Measurements from ENCODE around the gene LAMA3. TPM values are rescaled to one million over a fixed set of nuclear protein-coding genes. Genes with fewer than 3 reads are reported as not detected.

The LAMA3 gene
- total and polyA plus RNA-seq, 2 donors (not counting 3 experiments of a cell fraction or from before 2014, with no cell fraction given), result 2.6 to 12.3 TPM

DNA sequence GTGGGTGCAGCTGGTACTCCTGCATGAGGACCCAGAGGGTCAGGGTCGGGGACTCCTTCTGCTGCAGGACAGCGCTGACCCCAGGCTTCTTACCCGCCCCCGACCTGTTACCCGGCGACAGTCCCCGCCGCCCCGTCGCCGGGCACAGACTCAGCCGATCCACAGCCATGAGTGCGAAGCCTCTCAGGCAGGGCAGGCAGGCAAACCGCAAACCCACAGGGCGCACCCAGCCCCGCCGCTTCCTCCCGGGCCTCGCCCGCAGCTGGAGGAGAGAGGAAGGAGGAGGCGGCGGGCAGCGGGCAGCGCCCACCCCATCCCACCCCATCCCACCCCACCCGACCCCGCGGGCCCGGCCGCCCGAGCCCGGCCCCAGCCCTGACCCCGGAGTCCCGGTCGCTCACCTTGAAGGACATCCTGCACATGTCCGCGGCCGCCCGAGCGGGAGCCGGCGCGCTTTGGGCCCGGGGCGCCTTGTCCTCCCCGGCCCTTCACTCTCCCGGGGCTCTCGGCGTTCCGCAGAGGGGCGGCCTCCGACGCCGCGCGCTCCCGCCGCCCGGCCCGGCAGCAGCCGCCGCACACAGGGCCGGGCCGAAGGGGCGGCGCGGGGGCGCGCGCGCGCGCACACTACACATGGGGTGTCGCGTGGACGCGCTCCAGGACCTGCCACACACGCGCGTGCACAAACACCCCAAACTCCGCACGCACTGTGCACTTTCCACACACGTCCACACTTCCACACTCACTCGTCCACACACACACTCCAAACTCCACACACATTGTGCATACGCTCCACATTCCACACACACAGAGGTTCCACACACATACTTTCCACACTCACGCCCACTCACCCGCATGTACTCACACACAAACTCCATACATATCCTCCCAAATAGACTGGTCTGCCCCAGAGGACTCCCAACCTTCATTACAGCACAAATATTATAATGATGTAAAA, 26.7 kb upstream of the LAMA3 start, which contains the start of gene ANKRD29:
TSS of gene ANKRD29 (minus strand) at position 603 of the 955 bp plus-strand sequence. CDS start at position 422, 181 bp downstream.
- no peaks in the 10 kb centered on the region for H3K9me1 ChIP-seq (replicated peaks; ENCODE audit: control insufficient read depth, extremely low read depth, insufficient read depth, low read length)
- ChIA-PET POLR2A (no interaction called here), CTCF (interaction anchor here (0.6 to 2.6 kb wide), 7 partner anchors 11 to 41 kb away, joined by 3 to 11 read pairs (median 4); partner anchors contain the start of gene LAMA3)
- H3K9ac ChIP-seq (replicated peaks; ENCODE audit: extremely low read depth, insufficient read depth, low read length), result no peak within 1 kb of the TSS
- H3K9me3 ChIP-seq (replicated peaks; ENCODE audit: control insufficient read depth, insufficient read depth, low read length), result no peaks in the 10 kb centered on the region
- H3K27ac ChIP-seq (ENCODE audit: insufficient read depth, low read depth, low read length), result no peak within 1 kb of the TSS
- peaks cover 3% of the 10 kb centered on the region for H3K4me1 ChIP-seq (ENCODE audit: control insufficient read depth, extremely low read depth, insufficient read depth, low read length)
- no peak for TF ChIP-seq FOS (IDR thresholded peaks at IDR 0.05; ENCODE audit: borderline replicate concordance, insufficient read depth, low read length)
- TF ChIP-seq EZH2 (IDR thresholded peaks at IDR 0.05; ENCODE audit: borderline replicate concordance, low read depth, low read length, severe bottlenecking), result peak; percentile 64
- peaks cover 17 to 26% of the 10 kb centered on the region in 2 experiments for H3K27me3 ChIP-seq (ENCODE audit: control insufficient read depth in 2 of 2, insufficient read depth in 2 of 2, low read length in 2 of 2)
- intact Hi-C loops (cut with micrococcal nuclease) (loop anchor here (1.0 kb wide), 1 partner anchor 36 kb away; no protein-coding TSS in a partner anchor), dilution Hi-C loops (cut with MboI; ENCODE audit: extremely low pct_ligation_motif_present, low sequenced_read_pairs) (no loop called here)
- H2AFZ ChIP-seq (ENCODE audit: low read depth, low read length), result peak within 1 kb of the TSS; percentile 64
- peak; percentile 42 for FAIRE-seq
- H4K20me1 ChIP-seq (replicated peaks; ENCODE audit: control insufficient read depth, extremely low read depth, insufficient read depth, low read length), result no peaks in the 10 kb centered on the region
- no TSS peak for BruUV-seq (replicated peaks)
- no peaks in the 10 kb centered on the region for H3K79me2 ChIP-seq (ENCODE audit: control insufficient read depth, insufficient read depth, low read length)
- peak within 1 kb of the TSS; percentile 68 for H3K4me2 ChIP-seq (ENCODE audit: insufficient read depth, low read length)
- DNase-seq (ENCODE audit: low read depth, low spot score), result peak; percentile 16
- H3K4me3 ChIP-seq (replicated peaks in 1 of 3; ENCODE audit: insufficient read depth in 1 of 3, low read depth in 1 of 3, low read length in 3 of 3), result peak within 1 kb of the TSS; percentile 30 to 38 (median 33)
- no peaks in the 10 kb centered on the region for H3K36me3 ChIP-seq (ENCODE audit: control insufficient read depth in 2 of 2, extremely low read depth in 1 of 2, insufficient read depth in 2 of 2, low read length in 2 of 2)

DNA sequence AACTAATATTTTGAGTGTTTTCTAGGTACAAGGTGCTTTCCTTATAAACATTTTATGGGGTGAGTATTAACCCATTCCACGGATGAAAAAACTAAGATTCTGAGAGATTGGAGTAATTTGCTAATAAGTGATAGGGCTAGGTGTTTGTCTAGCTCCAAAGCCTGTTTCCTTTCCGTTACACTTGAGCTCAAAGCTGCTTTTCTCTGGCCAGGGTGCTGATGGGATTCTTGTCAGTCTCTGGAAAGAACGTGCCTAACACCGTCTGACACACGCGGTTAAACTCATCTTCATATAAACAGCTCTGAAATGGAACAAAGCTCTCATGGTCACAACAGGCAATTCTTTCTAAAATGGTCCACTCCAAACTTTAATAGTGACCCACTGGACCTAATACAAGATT, 24.6 kb upstream of the LAMA3 start:
- Histone ChIP-seq H3K4me1 (ENCODE audit: control insufficient read depth, extremely low read depth, insufficient read depth, low read length) (peaks cover 3% of the 10 kb centered on the region), H3K9me3 (replicated peaks; ENCODE audit: control insufficient read depth, insufficient read depth, low read length) (no peaks in the 10 kb centered on the region), H2AFZ (ENCODE audit: low read depth, low read length) (no peak overlapping the region), H3K27ac (ENCODE audit: insufficient read depth, low read depth, low read length) (no peak overlapping the region), H3K9me1 (replicated peaks; ENCODE audit: control insufficient read depth, extremely low read depth, insufficient read depth, low read length) (no peaks in the 10 kb centered on the region), H3K36me3 (ENCODE audit: control insufficient read depth in 2 of 2, extremely low read depth in 1 of 2, insufficient read depth in 2 of 2, low read length in 2 of 2) (no peaks in the 10 kb centered on the region), H3K4me2 (ENCODE audit: insufficient read depth, low read length) (no peak overlapping the region), H3K9ac (replicated peaks; ENCODE audit: extremely low read depth, insufficient read depth, low read length) (no peak overlapping the region), H3K27me3 (ENCODE audit: control insufficient read depth in 2 of 2, insufficient read depth in 2 of 2, low read length in 2 of 2) (peaks cover 17 to 29% of the 10 kb centered on the region in 2 experiments), H3K4me3 (replicated peaks in 1 of 3; ENCODE audit: insufficient read depth in 1 of 3, low read depth in 1 of 3, low read length in 3 of 3) (no peak overlapping the region), H3K79me2 (ENCODE audit: control insufficient read depth, insufficient read depth, low read length) (no peaks in the 10 kb centered on the region), H4K20me1 (replicated peaks; ENCODE audit: control insufficient read depth, extremely low read depth, insufficient read depth, low read length) (no peaks in the 10 kb centered on the region)
- TF ChIP-seq POLR2AphosphoS5 (IDR thresholded peaks at IDR 0.05; ENCODE audit: insufficient read depth, low read depth, low read length) (no peak), JUN (IDR thresholded peaks at IDR 0.05; ENCODE audit: borderline replicate concordance, insufficient read depth, insufficient read length, low read depth) (no peak), EZH2 (IDR thresholded peaks at IDR 0.05; ENCODE audit: borderline replicate concordance, low read depth, low read length, severe bottlenecking) (no peak), FOS (IDR thresholded peaks at IDR 0.05; ENCODE audit: borderline replicate concordance, insufficient read depth, low read length) (no peak), POLR2A (IDR thresholded peaks at IDR 0.05; ENCODE audit: low read depth, low read length) (no peak), GATA2 (IDR thresholded peaks at IDR 0.05; ENCODE audit: insufficient read depth, insufficient read length, low read depth, low read length) (no peak), MYC (IDR thresholded peaks at IDR 0.05; ENCODE audit: low read depth, low read length) (no peak)
- TF ChIP-seq, protein P1, sequence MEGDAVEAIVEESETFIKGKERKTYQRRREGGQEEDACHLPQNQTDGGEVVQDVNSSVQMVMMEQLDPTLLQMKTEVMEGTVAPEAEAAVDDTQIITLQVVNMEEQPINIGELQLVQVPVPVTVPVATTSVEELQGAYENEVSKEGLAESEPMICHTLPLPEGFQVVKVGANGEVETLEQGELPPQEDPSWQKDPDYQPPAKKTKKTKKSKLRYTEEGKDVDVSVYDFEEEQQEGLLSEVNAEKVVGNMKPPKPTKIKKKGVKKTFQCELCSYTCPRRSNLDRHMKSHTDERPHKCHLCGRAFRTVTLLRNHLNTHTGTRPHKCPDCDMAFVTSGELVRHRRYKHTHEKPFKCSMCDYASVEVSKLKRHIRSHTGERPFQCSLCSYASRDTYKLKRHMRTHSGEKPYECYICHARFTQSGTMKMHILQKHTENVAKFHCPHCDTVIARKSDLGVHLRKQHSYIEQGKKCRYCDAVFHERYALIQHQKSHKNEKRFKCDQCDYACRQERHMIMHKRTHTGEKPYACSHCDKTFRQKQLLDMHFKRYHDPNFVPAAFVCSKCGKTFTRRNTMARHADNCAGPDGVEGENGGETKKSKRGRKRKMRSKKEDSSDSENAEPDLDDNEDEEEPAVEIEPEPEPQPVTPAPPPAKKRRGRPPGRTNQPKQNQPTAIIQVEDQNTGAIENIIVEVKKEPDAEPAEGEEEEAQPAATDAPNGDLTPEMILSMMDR (IDR thresholded peaks at IDR 0.05; ENCODE audit: extremely low read depth in 1 of 2, insufficient read depth in 1 of 2, low read depth in 1 of 2, low read length in 2 of 2), result no peak
- TF ChIP-seq, protein P2, sequence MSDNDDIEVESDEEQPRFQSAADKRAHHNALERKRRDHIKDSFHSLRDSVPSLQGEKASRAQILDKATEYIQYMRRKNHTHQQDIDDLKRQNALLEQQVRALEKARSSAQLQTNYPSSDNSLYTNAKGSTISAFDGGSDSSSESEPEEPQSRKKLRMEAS (IDR thresholded peaks at IDR 0.05; ENCODE audit: insufficient read depth, insufficient read length), result no peak
- CTCF ChIA-PET, result interaction anchor here (0.5 to 2.6 kb wide), 6 partner anchors 8 to 1686 kb away, joined by 3 to 11 read pairs (median 5); no protein-coding TSS in a partner anchor
- DNase-seq (ENCODE audit: low read depth, low spot score) (no peak), FAIRE-seq (no peak)
- BruUV-seq (replicated peaks), result no TSS peak
- intact Hi-C loops (cut with micrococcal nuclease) (no loop called here), dilution Hi-C loops (cut with MboI; ENCODE audit: extremely low pct_ligation_motif_present, low sequenced_read_pairs) (no loop called here)
- POLR2A ChIA-PET, result interaction anchor here (0.6 kb wide), 1 partner anchor 348 kb away, joined by 4 read pairs; no protein-coding TSS in a partner anchor

Data from endothelial cell of umbilical vein (primary cell).